Type B pancreatic cell (in vitro differentiated cells): ENCODE measurements around the gene HLA-F. TPM values are rescaled to one million over a fixed set of nuclear protein-coding genes. Genes with fewer than 3 reads are reported as not detected.

ENCODE experiments used
- DNase-seq: peaks from one replicate; pipeline ENCODE4 v3.0.0; 2021; ENCODE audit warnings: mixed read lengths; ENCODE audit not compliant: unreplicated experiment; ENCODE audit errors: extremely low spot score
- H3K27ac Mint-ChIP-seq: 2 replicates; pipeline ENCODE4 v1.8.0; 2021; ENCODE audit warnings: mild to moderate bottlenecking, mixed read lengths
- H3K27me3 Mint-ChIP-seq: 2 replicates; pipeline ENCODE4 v1.8.0; 2021; ENCODE audit warnings: mixed read lengths
- H3K36me3 Mint-ChIP-seq: 2 replicates; pipeline ENCODE4 v1.8.0; 2021; ENCODE audit warnings: mixed read lengths
- H3K4me1 Mint-ChIP-seq: one replicate; pipeline ENCODE4 v1.8.0; 2021; ENCODE audit warnings: mixed read lengths; ENCODE audit not compliant: unreplicated experiment
- H3K4me3 Mint-ChIP-seq: 2 replicates; pipeline ENCODE4 v1.8.0; 2021; ENCODE audit warnings: mild to moderate bottlenecking, mixed read lengths
- H3K9me3 Mint-ChIP-seq: 2 replicates; pipeline ENCODE4 v1.8.0; 2021; ENCODE audit warnings: mixed read lengths
- CTCF ChIP-seq: fragments of 200-600 bp; sonication (generic); conservative IDR thresholded peaks from 2 replicates; pipeline ENCODE4 v1.5.0; 2021; ENCODE audit warnings: antibody characterized with exemption, mild to moderate bottlenecking
- total RNA-seq: library from RNA; stranded (reverse); gene quantifications from 2 replicates; pipeline ENCODE4 v1.2.1, GENCODE V29; 2021; ENCODE audit warnings: low replicate concordance

Gene HLA-F
- total RNA-seq, 1 donor from 2014 or later = 2.8 TPM

- peaks cover 54% of the 10 kb centered on the region for H3K27me3 Mint-ChIP-seq
- H3K4me3 Mint-ChIP-seq = no peak overlapping the region
- no peak overlapping the region for H3K27ac Mint-ChIP-seq
- no peaks in the 10 kb centered on the region for H3K36me3 Mint-ChIP-seq
- no peak for TF ChIP-seq CTCF
- no peaks in the 10 kb centered on the region for H3K9me3 Mint-ChIP-seq
- H3K4me1 Mint-ChIP-seq = no peaks in the 10 kb centered on the region
- DNase-seq = no peak
These were observed 46.1 kb downstream of the HLA-F start for GRCh38 chr6:29769336-29769735.

DNA sequence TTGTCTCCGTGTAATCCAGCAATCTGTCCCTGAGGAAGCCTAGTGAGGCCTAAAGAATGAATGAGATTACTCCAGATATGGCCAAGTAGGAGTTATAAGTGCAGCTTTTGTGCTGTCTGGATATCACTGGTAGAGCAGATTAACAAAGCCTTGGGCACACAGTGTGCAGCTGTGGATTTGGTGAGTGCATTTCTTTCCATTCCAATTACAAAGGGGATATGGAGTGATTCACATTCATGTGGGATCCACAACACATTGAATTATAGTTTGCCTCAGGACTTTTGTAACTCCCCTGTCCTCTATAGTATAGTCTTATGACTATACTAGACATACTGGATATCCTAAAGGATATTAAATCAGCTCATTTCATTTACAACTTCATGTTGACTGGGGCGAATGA is 47.1 kb downstream of the HLA-F start:
- Mint-ChIP-seq H3K27me3 (peaks cover 52% of the 10 kb centered on the region), H3K9me3 (no peaks in the 10 kb centered on the region)
- TF ChIP-seq CTCF = no peak

GRCh38 chr6:29776684-29777083 is 53.5 kb downstream of the HLA-F start:
- H3K9me3 Mint-ChIP-seq = no peaks in the 10 kb centered on the region
- H3K27ac Mint-ChIP-seq = no peak overlapping the region
- no peak for TF ChIP-seq CTCF
- H3K4me1 Mint-ChIP-seq = no peaks in the 10 kb centered on the region
- peaks cover 67% of the 10 kb centered on the region for H3K27me3 Mint-ChIP-seq
- H3K36me3 Mint-ChIP-seq = no peaks in the 10 kb centered on the region
- no peak overlapping the region for H3K4me3 Mint-ChIP-seq
- DNase-seq = no peak

More for the DNA sequence above, 47.1 kb downstream of the HLA-F start:
- no peak for DNase-seq
- Mint-ChIP-seq H3K4me1 (no peaks in the 10 kb centered on the region), H3K27ac (no peak overlapping the region), H3K4me3 (no peak overlapping the region), H3K36me3 (no peaks in the 10 kb centered on the region)

Other genes starting within 250 kb of the HLA-F start
- not detected in 2 replicates for gene MAS1L, start 235.5 kb upstream of the HLA-F start, total RNA-seq
- gene UBD, start 163.7 kb upstream of the HLA-F start, total RNA-seq = 12.6 and 24.6 TPM in 2 replicates
- gene OR2H2, start 138.3 kb upstream of the HLA-F start, total RNA-seq = not detected in 2 replicates
- gene GABBR1, start 90.3 kb upstream of the HLA-F start, total RNA-seq = 26.6 and 71.7 TPM in 2 replicates
- gene MOG, start 66.3 kb upstream of the HLA-F start, total RNA-seq = not detected in 2 replicates
- gene ZFP57, start 42.3 kb upstream of the HLA-F start, total RNA-seq = not detected in 2 replicates
- 4.6 and 8.3 TPM in 2 replicates for gene HLA-G, start 104.4 kb downstream of the HLA-F start, total RNA-seq
- 183 and 209 TPM in 2 replicates for gene HLA-A, start 219.1 kb downstream of the HLA-F start, total RNA-seq